Transverse colon (tissue), 4 donors: ENCODE results near the gene SMIM20.

Source experiments
- EP300 ChIP-seq: sonication (generic); formaldehyde crosslinking; IDR thresholded peaks from one replicate; pipeline ENCODE4 v1.6.1; 2017; ENCODE audit warnings: antibody characterized with exemption, low read depth
- POLR2A ChIP-seq: fragments of 450-650 bp; IDR thresholded peaks from one replicate; pipeline ENCODE4 v1.6.1; 2016; ENCODE audit warnings: antibody characterized with exemption, mild to moderate bottlenecking, moderate library complexity
- POLR2AphosphoS5 ChIP-seq, 3 donors: sonication (generic); formaldehyde crosslinking; IDR thresholded peaks; one replicate each; pipeline ENCODE4 v1.6.1; 2016; ENCODE audit warnings: antibody characterized with exemption in 3 of 3
- TF ChIP-seq, protein P1 (sequence below), 5 experiments: fragments of 200-600 bp in 3 of 5; fragments of 450-650 bp in 2 of 5; sonication (generic) in 3 of 5; IDR thresholded peaks; 1 replicate in 2 of 5; 2 replicates in 3 of 5; pipeline ENCODE4 v1.5.1; 2016 to 2017; ENCODE audit warnings: antibody characterized with exemption in 5 of 5, inconsistent platforms in 3 of 5, mild to moderate bottlenecking in 2 of 5, moderate library complexity in 1 of 5

DNA sequence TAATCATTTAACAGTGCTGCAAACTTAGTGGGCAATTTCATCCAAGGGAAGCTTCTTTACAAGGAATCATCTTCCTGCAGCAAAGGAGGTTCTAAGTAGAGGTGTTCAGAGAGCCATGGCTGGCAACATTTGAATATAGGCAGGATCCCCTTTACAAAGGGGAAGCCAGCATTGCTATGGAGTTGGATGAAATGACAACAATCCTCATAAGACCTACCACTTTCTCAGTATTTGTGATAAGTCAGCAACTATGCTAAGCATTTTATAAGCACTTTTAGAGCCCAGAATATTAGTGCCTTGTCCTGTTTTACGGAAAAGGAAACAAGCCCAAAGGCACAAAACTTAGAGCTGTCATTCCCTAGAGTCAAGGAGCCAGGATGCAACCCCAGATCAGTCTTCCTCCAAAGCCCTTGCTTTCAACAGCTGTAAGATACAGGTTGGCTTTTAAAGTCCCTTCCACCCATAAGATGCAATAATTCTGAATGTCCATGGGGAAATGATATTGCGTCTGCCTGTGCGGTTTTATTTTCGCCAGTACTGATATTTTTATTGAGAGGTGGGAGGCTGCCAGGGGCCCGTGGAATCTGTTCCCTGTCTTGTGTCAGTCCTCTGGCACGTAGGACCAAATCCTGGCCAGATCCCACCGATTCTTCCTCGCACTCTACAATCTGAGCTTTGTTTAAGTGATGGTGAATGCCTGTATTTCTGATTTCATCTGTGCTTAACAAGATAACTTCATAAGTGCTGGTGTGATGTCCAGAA is 59.1 kb downstream of the SMIM20 start:
- no peak for TF ChIP-seq POLR2A
- no peak for TF ChIP-seq POLR2AphosphoS5 (IDR thresholded peaks at IDR 0.05)
- TF ChIP-seq, protein P1, sequence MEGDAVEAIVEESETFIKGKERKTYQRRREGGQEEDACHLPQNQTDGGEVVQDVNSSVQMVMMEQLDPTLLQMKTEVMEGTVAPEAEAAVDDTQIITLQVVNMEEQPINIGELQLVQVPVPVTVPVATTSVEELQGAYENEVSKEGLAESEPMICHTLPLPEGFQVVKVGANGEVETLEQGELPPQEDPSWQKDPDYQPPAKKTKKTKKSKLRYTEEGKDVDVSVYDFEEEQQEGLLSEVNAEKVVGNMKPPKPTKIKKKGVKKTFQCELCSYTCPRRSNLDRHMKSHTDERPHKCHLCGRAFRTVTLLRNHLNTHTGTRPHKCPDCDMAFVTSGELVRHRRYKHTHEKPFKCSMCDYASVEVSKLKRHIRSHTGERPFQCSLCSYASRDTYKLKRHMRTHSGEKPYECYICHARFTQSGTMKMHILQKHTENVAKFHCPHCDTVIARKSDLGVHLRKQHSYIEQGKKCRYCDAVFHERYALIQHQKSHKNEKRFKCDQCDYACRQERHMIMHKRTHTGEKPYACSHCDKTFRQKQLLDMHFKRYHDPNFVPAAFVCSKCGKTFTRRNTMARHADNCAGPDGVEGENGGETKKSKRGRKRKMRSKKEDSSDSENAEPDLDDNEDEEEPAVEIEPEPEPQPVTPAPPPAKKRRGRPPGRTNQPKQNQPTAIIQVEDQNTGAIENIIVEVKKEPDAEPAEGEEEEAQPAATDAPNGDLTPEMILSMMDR (IDR thresholded peaks at IDR 0.05), result no peak
- no peak for TF ChIP-seq EP300
